ENCODE results near the gene ZFR.

DNA sequence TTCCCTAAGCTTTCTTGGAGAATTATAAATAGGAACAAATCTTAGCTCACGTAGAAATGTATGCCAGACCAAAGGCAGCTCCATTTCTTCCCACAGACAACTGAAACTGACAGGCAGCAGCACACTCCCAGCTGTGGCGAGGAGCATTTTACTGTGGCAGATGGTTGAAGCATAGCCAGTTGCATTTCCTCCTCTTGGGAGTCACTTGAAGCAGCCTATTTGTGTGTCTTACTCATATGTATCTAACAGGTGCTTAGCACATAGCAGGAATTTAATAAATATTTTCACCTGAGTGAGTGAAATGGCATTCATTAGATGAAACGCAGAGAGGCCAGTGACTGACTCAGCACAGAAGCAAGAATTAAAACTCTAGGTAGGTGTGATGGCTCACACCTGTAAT, 119.5 kb downstream of the ZFR start:
- no peak for TF ChIP-seq CTCF (IDR thresholded peaks at IDR 0.05)
- TF ChIP-seq POLR2A (IDR thresholded peaks at IDR 0.05): no peak
